GM11168 (cell line): ENCODE results near the gene PDIA3.
"Not testable (repeated sequence)": the region's sequence is repeated elsewhere in the genome, so short reads cannot be mapped to it uniquely, and the experiment has no call there.

Experiments used
- in situ Hi-C: fragments of 300-500 bp; cut with MboI; formaldehyde crosslinking; loops from one replicate; pipeline ENCODE4 v1.12.0; 2022; ENCODE audit warnings: low sequenced_read_pairs; ENCODE audit not compliant: unreplicated experiment

PDIA3 gene

DNA sequence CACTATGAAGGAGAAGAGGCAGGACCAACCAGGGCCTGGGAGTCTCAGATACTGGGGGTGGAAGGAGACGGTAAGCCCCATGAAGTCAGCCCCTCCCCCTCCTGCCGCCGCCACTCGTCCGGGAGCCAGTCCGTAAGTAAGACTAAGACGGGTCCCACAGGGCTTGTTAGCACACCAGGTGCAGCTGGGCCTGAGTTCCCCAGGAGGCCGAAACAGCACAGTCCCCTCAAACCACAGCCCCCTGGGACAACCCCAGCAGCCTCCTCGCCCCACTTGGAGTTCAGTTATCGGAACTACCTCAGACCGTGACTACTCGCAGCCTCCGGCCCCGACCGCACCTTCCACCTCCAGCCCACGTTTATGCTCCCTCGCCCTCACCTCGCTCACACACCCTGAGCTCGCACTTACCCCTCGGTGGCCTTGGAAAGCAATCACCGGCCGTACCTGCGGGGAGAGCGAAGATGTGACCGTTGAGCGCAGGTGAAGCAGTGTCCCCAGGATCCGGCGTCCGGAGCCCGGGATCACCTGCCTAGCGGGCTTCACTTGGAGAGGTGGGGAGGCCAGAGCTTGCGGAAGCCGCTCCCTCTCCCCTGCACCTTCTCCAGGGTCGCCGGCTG is 30.0 kb downstream of the PDIA3 start:
- in situ Hi-C loops = no loop called here

DNA sequence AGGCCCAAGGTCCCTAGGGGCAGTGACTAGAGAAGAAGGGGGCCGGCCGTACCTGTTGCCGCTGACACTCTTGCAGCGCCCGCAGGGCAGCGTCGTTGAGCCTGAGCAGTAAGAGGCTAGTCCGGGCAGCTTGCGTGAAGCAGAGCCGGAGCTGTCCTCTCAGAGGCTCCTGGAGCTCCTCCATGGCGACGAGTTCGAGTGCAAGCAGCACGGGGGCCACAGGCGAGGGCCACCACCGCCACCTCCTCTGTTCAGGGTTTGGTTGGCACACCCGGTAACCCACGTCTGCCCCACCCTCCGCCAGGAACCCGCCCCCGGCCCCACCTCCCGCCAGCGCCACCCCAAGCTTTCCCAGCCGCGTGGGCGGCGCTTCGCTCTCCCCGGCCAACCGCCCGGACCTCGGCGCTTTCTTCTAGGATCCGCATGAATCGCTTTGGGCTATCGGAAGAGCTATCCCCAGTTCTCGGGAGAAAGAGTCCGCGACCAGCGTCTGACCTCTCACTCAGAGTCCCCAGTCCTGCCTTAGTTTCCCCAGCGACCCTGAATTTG is 30.6 kb downstream of the PDIA3 start, which contains the start of gene ELL3:
Gene ELL3, minus strand, starts transcription at position 249 of the 549 bp plus-strand sequence. Its CDS starts 65 bp downstream, at position 184.
- in situ Hi-C loops = no loop called here

DNA sequence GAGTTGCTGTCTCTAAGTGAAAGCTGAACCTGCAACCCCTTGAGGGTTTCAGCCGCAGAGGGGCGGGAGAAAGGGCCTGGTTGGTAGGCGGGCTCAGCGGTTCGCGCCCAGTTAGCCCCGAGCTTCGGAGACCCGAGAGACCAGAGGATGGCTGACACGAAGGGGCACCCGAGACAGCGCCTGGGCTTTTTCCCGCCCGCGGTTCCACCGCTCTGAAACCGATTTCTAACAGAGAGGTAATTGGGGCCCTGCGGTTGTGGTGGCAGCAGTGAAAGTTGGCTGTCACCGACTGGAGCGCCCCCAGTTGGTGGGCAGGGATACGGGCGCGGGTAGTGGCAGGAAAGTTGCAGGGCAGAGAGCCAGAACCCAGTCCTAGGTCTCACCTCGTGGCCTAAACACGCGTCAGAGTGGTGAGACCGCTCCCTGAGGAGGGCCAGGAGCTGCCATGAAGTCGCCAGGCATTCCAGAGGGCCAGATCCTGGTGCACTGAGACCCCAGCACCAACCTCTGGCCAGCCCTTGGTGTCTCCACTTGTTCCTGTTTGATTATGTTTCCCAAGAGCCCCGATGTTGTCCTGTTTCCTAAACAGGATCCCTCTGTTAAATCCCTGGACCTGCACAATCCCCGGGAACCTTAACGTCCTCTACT is 31.2 kb downstream of the PDIA3 start:
- in situ Hi-C loops = no loop called here

DNA sequence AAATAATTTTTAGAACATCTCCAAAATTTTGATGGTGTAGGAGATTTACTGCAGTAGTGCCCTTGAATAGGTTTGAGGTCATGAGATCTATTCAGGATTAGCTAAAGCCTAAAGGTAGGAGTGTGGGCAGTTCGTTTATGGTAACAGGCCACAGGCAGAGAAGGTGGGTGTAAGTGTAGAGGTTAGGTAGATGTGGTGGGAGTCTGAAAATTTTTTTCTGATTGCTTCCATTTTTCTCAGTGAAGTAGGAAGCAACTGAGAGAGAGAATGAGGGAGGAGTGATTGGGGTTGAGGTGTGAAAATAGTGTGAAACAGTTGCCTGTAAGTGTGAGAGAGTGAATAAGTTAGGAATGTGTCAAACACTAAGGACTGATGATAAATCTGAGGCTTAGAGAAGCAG is 32.8 kb downstream of the PDIA3 start:
- in situ Hi-C loops = no loop called here

DNA sequence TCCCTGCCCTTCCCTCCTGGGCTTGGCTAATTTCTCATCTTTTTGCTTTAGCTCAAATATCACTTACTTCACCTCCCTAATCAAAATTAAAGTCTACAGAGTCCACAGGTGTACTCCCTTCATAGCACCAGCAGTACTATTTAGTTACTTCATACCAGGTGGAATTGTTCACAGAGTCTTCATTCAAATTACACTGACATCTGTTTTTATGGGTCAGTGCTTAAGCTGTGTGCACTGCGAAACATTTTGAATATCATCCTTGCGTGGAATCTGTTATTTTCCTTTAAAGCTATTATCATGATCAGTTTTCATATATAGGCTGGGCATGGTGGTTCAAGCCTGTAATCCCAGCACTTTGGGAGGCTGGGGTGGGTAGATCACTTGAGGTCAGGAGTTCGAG is 43.2 kb downstream of the PDIA3 start:
- in situ Hi-C loops = no loop called here

DNA sequence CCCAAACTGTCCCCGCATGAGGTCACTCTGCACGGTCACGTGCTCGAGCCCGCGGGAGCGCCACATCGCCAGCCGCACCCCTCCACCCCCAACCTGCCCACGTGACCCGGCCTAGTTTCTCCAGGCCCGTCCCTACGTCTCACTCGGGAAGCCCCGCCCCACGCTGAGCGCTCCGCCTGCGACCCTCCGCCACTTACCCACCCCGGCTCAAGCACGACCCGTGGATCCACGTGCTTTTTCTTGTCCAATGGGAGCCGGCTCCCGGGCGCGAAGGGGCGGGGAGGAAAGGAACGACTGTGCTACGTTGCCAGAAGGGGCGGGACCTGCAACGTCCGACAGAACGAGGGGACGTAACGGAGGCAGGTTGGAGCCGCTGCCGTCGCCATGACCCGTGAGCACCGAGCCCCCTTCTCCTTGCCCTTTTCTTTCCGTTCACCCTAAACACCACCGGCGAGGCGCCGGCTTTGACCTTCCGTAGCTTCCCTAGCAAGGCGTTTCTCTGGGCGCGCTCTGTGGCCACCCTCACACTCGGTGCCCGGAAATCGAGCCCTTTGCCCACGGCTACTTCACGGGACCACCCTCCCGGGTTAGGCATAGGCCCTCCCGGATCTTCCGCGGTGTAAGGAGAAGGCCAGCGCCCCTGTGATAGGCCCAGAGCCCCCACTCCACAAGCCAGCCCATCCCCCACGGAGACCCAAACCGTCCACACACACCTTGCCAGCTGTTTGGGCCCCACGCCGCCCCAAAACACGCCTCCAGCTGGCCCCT is 45.9 kb downstream of the PDIA3 start, which contains the start of gene SERF2:
Gene SERF2, plus strand, starts transcription at position 328 of the 768 bp plus-strand sequence. Its CDS starts 57 bp downstream, at position 385.
- in situ Hi-C loops = no loop called here

DNA sequence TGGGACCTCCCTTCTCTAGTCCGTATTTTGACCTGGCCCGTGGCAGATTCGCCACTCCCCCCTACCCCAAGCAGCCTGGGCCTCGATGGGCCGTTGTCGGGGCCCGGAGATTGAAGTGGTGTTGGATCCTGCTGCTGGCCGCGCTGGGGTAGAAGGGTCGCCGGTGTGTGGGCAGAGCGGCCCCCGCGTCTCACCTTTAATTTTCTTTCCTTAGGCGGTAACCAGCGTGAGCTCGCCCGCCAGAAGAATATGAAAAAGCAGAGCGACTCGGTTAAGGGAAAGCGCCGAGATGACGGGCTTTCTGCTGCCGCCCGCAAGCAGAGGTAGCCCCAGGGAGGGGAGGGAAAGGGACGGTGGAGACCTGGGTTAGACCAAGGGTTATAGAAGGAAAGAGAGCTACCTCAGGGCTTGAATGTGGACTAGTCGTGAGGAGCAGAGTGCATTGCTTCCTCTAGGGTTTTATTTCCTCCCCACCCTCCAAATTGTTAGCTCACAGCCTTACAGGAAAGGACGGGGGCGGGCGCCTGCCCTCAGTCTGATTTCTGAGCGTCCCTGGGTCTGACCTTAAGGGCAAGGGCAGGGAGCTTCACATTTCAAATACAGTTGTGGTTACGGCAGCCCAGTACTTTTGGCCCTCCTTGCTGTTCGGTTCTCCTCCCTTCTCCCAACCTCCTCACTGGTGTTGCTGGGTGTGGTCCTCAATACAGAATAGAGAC is 46.7 kb downstream of the PDIA3 start:
- in situ Hi-C loops = no loop called here

DNA sequence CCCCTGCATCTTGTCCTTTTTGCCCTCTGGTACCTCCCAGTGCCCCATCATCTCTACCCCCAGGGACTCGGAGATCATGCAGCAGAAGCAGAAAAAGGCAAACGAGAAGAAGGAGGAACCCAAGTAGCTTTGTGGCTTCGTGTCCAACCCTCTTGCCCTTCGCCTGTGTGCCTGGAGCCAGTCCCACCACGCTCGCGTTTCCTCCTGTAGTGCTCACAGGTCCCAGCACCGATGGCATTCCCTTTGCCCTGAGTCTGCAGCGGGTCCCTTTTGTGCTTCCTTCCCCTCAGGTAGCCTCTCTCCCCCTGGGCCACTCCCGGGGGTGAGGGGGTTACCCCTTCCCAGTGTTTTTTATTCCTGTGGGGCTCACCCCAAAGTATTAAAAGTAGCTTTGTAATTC is 47.4 kb downstream of the PDIA3 start:
- in situ Hi-C loops = no loop called here

DNA sequence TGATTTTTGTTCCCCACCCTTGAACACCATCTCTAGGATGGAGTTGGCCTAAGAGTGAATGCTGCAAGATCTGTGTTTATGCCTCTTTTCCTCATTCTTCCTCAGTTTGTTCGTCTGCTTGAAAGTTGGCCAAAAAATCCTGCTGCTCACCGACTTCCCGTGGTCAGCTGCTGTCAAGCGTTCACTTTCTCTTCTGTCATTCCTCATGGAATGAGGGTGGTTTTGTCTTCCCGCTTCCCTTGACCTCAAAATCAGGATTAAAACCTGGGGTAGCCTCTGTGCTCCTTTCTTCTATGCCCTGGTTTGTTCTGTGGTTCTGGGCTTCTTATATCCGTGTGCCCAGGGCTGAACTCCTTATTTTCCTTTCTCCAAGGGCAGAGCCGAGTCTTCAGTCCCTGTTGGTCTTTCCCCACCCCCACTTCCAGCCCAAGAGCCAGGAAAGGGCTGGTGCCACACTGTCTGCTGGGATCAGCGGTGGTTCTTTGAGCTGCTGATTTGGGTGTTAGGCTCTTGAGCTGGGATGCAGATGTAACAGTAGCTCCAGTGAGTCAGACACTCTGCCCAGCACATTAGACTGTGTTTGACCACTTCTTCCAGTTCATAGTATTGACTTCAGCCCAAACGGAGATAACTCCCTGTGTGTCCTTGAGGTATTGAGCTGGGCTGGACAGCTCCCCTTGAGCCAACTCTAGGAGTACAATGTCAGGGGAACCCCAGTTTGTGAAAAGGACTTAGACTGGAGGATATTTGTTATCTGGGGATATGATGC is 48.2 kb downstream of the PDIA3 start:
- in situ Hi-C loops = no loop called here

DNA sequence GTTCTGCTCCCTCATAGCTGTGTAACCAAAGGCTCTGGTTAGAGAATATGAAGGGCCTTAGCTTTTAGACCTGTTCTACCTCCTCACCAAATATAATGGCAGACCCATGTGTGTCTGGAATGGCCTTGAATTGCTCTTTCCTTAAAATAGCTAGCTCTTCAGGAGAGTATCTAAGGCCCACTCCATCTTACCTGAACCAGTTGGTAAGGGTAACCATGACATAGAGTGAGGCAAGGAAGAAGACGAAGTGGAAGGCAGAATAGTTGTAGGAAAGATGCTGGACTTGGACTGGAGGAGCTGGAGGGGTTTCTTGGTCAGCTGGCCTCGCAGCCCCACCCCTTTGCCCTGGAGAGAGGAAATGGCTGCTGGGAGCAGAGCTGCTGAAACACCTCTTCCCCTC is 49.0 kb downstream of the PDIA3 start:
- in situ Hi-C loops = no loop called here

DNA sequence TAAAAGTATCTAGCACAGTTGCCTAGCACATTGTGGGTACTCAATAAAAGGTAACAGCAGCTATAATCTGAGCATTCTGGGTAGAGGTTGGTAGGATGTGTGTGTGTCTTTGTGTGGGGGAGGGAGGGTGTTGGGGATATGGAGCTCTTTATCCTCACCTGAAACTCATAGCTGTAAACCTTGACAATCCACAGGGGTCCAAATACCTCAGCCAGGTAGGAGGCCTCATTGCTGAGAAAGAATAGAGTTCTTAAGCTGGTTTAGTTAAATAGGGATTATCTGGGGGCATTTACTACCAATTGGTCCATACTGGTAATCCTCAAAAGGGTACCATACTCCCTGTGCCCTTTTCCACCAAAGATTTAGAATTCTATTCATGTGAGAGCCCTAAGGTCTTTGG is 49.8 kb downstream of the PDIA3 start:
- in situ Hi-C loops = no loop called here

DNA sequence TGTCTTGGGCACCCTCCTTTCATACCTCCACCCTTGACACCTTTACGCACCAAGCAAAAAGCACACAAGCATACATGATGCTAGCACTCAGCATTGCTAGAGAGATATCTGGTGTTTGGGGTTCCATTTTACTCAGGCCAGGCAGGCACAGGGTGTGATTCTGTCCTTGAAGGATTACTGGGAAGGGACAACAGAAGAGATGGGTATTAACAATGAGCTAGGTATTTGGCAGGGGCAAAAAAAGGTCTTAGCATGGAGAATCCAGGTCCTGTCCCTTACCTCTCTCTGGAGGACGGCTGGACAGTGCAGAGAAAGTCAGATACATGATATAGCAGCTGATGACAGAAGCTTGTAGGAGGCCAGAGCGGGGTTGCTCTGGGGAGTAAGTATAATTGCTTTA is 50.3 kb downstream of the PDIA3 start:
- in situ Hi-C loops = no loop called here

DNA sequence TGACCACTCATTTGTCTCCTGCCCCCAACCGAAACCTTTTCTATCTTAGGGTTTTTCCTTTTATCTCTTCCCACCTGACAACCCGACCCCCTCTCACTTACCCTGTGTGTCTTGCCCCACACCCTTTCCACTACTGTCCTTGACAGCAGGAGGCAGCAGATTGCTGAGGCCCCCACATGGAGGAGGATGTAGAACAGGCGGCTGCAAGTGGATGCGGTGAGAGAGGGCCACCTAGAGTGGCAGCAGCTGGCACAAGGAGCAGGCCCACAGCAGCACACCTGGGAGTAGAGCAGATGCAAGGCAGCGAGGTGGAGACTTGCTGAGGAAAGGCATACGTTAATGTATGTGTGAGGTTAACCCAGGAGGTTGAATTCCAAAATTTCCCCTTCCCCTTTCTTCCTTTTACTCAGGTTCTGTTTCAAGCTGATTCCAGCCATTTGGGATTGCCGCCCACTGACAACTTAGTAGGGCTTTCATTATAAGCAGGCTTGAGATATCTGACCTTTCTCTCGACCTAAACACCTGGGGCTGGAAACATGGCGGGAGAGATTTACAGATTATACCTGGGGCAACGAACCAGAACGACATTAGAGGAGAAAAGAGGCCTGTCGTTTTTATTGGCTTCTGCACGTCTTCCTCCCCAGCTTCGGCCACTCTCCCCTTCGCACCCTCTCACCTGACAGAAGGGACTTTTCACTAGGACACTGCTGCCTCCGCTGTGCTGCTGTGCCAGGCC is 53.1 kb downstream of the PDIA3 start:
- in situ Hi-C loops = no loop called here

DNA sequence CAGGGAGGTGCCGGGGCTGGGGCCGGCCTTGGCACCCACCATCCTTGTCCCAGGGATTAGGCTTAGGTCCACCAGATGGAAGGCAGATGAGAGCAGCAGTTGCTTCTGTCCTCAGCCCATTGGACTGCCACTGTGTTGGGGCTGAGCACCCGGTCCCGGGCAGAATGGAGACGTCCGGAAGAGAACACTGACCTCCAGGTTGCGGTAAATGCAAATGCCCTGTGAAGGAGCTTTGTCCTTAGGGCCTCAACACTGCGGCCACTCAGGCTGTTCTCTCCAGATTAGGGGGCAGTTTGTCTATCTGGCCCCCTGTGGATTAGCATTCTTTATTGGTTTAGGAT is 53.7 kb downstream of the PDIA3 start, which contains the start of gene SERINC4:
Gene SERINC4, minus strand, starts transcription at position 276 of the 341 bp plus-strand sequence. Its CDS starts 234 bp downstream, at position 42.
- in situ Hi-C loops = no loop called here

DNA sequence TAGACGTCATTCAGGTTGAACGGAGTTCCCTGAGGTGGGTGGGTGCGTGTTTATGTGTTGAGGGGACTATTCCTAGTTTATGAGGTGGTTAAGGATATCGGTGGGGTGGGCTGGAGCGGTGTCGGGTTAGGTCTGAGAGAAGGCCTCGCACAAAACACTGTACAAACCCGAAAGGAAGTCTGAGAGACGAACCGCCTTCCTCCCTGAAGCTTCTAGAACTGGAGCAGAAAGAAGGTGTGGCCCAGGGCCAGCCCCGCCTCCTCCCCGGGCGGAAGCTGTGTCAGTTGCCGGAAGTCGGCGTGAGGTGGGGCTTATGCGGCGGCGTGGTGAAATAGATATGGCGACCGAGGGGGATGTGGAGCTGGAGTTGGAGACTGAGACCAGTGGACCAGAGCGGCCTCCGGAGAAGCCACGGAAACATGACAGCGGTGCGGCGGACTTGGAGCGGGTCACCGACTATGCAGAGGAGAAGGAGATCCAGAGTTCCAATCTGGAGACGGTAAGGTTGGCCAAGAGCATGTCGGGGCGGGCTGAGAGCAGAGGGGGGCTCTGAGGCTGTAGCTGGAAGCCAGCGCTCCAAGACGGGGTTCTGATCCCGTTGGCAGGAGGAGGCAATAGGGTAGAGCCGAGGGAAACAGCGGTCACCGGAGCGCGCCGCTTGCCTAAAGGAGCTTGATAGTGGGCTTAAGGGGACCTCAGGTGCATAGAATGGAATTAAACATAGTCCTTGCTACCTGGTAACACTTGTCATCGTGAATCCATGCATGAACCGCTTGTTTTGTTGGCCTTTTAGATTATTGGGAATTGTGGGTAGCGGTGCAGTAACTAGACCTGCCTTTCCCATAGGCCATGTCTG is 54.3 kb downstream of the PDIA3 start, which contains the start of gene HYPK:
Gene HYPK, plus strand, starts transcription at position 314 of the 856 bp plus-strand sequence. Its CDS starts 24 bp downstream, at position 338.
- in situ Hi-C loops = no loop called here

DNA sequence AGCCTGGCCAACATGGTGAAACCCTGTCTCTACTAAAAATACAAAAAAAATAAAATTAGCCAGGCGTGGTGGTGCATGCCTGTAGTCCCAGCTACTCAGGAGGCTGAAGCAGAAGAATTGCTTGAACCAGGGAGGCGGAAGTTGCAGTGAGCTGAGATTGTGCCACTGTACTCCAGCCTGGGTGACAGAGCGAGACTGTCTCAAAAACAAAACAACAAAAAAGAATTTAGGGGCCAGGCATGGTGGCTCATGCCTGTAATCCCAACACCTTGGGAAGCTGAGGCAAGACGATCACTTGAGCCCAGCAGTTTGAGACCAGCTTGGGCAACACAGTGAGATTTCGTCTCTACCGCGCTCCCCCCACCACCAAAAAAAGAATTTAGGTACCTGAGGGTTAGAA is 56.4 kb downstream of the PDIA3 start:
- in situ Hi-C loops = not testable (repeated sequence)

DNA sequence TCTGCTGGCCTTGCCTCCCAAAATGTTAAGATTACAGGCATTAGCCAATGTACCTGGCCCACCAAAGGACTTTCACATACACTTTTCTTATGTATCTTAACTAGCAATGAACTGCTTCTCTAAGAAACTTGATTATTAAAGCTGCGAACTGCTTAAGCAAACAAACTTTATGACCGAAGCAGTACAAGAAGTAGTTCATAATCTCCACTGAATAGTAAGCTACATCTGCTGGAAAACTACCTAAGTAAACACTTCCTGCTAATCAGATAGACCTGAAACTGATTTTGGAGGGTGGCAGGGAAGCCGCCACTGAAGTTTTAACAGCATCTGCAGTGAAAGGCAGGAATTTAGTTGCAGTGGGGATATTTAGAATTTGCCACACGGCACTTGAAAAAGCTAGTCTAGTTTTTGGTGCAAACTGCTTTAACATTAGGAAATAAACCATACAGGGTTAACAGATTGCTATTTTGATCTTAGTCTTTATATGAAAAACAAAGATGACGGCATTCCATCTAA is 62.3 kb downstream of the PDIA3 start:
- in situ Hi-C loops = no loop called here
